PC-9 (cell line): Measurements from ENCODE around the gene FAM219A. TPM values are rescaled to one million over a fixed set of nuclear protein-coding genes. Genes with fewer than 3 reads are reported as not detected.

Experiments
- BruUV-seq: library from RNA; stranded (reverse); fragments of 400-500 nt; replicated peaks from 2 replicates; lab custom pipeline; 2021; lab: Mats Ljungman, UMichigan
- CTCF ChIA-PET: fragments of 300-600 bp; sonication (Branson Sonifier 250); formaldehyde crosslinking; loops from one replicate; lab custom pipeline; 2022; ENCODE audit warnings: antibody characterized with exemption; lab: Charles Lee
- POLR2A ChIA-PET: fragments of 300-600 bp; sonication (Branson Sonifier 250); formaldehyde crosslinking; loops from one replicate; lab custom pipeline; 2022; ENCODE audit warnings: antibody characterized with exemption; ENCODE audit not compliant: unreplicated experiment; lab: Charles Lee
- DNase-seq, 2 experiments: peaks; one replicate each; pipeline versions ENCODE4 v3.0.0 to v3.0.0-alpha.2; 2015 to 2022; ENCODE audit warnings: mixed read lengths in 1 of 2
- H2AFZ ChIP-seq: fragments of 200-600 bp; sonication (generic); 2 replicates; pipeline ENCODE4 v1.8.1; 2017; ENCODE audit warnings: antibody characterized with exemption
- H3F3A ChIP-seq: fragments of 200-600 bp; sonication (generic); 2 replicates; pipeline ENCODE4 v1.8.1; 2017; ENCODE audit warnings: antibody characterized with exemption, mild to moderate bottlenecking, low read depth; ENCODE audit not compliant: insufficient read depth
- H3K27ac ChIP-seq: fragments of 200-600 bp; sonication (generic); 2 replicates; pipeline ENCODE4 v1.6.1; 2016; ENCODE audit warnings: mixed run types
- H3K27me3 ChIP-seq: fragments of 200-600 bp; sonication (generic); 2 replicates; pipeline ENCODE4 v1.6.1; 2016; ENCODE audit warnings: low read depth, mixed run types; ENCODE audit not compliant: insufficient read depth
- H3K36me3 ChIP-seq: fragments of 200-600 bp; sonication (generic); 2 replicates; pipeline ENCODE4 v1.6.1; 2016; ENCODE audit warnings: low read depth, mixed run types
- H3K4me1 ChIP-seq: fragments of 200-600 bp; sonication (generic); replicated peaks from 2 replicates; pipeline ENCODE4 v1.6.1; 2016; ENCODE audit warnings: mixed run types; ENCODE audit not compliant: insufficient read depth
- H3K4me2 ChIP-seq: fragments of 200-600 bp; sonication (generic); 2 replicates; pipeline ENCODE4 v1.6.1; 2017; ENCODE audit warnings: mixed run types
- H3K4me3 ChIP-seq: fragments of 200-600 bp; sonication (generic); 2 replicates; pipeline ENCODE4 v1.6.1; 2016; ENCODE audit warnings: mixed run types
- H3K79me2 ChIP-seq: fragments of 200-600 bp; sonication (generic); 2 replicates; pipeline ENCODE4 v1.6.1; 2017; ENCODE audit warnings: low read depth, mixed run types
- H3K9me2 ChIP-seq: fragments of 200-600 bp; sonication (generic); 2 replicates; pipeline ENCODE4 v1.8.1; 2017; ENCODE audit warnings: mild to moderate bottlenecking; ENCODE audit not compliant: insufficient read depth
- H3K9me3 ChIP-seq: fragments of 200-600 bp; sonication (generic); 2 replicates; pipeline ENCODE4 v1.8.1; 2016; ENCODE audit warnings: low read depth; ENCODE audit not compliant: insufficient read depth
- H4K20me1 ChIP-seq: fragments of 200-600 bp; sonication (generic); 2 replicates; pipeline ENCODE4 v1.8.1; 2017; ENCODE audit not compliant: insufficient read depth
- CTCF ChIP-seq: fragments of 200-600 bp; sonication (generic); conservative IDR thresholded peaks from 2 replicates; pipeline ENCODE4 v1.6.1; 2017; ENCODE audit warnings: mixed run types, antibody characterized with exemption, mild to moderate bottlenecking, moderate library complexity
- EZH2 ChIP-seq: fragments of 200-600 bp; sonication (generic); IDR thresholded peaks from 2 replicates; pipeline ENCODE4 v1.8.0; 2017; ENCODE audit warnings: antibody characterized with exemption, low read depth
- intact Hi-C: fragments of 100-400 bp; cut with micrococcal nuclease; formaldehyde crosslinking; loops from one replicate; pipeline ENCODE4 v1.10.0; 2022; ENCODE audit not compliant: unreplicated experiment
- total RNA-seq: library from RNA; stranded (reverse); gene quantifications from 2 replicates; pipeline ENCODE4 v1.2.3, GENCODE V29; 2021

Gene FAM219A
- total RNA-seq, 1 experiment from 2014 or later, result 15.6 TPM

- H3K27me3 ChIP-seq, result no peaks in the 10 kb centered on the region
- no peaks in the 10 kb centered on the region for H3F3A ChIP-seq
- no peaks in the 10 kb centered on the region for H3K36me3 ChIP-seq
- H3K4me2 ChIP-seq, result no peak overlapping the region
- peak in 1 of 2 experiments; percentile 6 for DNase-seq
- no peak overlapping the region for H3K4me3 ChIP-seq
- no TSS peak for BruUV-seq
- no peaks in the 10 kb centered on the region for H3K9me2 ChIP-seq
- no peaks in the 10 kb centered on the region for H3K9me3 ChIP-seq
- no peak overlapping the region for H3K27ac ChIP-seq
- no peaks in the 10 kb centered on the region for H3K4me1 ChIP-seq
- TF ChIP-seq EZH2, result no peak
- TF ChIP-seq CTCF, result no peak
- ChIA-PET POLR2A (no interaction called here), CTCF (no interaction called here)
- no peak overlapping the region for H2AFZ ChIP-seq
- H3K79me2 ChIP-seq, result no peaks in the 10 kb centered on the region
- intact Hi-C loops, result no loop called here
- no peaks in the 10 kb centered on the region for H4K20me1 ChIP-seq
Measured at GRCh38 chr9:34381323-34381722, 77.0 kb downstream of the FAM219A start.

DNA sequence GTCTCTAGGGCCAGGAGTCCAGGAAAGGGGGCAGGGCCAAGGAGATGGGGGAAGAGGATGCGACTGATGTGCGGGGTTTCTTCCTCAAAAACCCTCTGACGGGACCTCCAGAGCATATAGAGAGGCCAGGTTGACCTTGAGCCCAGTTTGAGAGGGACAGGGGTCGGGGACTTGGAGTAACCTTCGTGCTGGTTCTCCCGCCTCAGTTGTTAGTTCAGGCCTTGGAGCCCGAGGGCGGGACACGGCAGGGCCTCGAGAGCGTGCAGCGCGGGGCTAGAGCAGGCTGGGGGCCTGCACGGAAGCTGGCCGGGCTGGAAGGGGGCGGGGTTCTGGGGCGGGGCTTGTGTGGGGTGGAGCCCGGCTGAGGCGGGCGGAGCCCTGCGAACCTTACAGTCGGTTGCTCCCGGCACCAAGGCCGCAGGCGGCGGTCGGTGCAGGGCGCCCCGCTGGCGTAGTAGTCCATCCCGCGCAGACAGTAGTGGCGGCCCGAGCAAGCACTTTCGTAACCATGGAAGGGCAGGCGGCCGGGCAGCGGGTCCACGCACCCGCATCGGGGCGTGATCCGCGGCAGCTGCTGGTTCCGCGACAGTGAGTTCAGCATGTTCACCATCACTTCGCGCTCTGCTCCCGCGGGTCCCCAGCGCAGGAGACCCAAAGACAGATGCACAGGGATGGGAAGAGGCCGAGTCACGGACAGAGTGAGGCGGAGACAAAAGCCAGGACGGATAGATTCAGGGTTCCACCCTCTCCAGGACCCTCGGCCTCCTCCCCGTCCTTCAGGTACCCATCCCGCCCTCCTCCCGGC is 77.7 kb downstream of the FAM219A start:
- Histone ChIP-seq H3K9me2 (no peaks in the 10 kb centered on the region), H3K79me2 (no peaks in the 10 kb centered on the region), H3K36me3 (no peaks in the 10 kb centered on the region), H4K20me1 (no peaks in the 10 kb centered on the region), H3F3A (no peaks in the 10 kb centered on the region), H3K4me3 (no peak overlapping the region), H3K4me2 (peak overlapping the region; percentile 71), H3K9me3 (no peaks in the 10 kb centered on the region), H3K27me3 (no peaks in the 10 kb centered on the region), H2AFZ (no peak overlapping the region), H3K4me1 (peaks cover 5% of the 10 kb centered on the region; the same call in 1 of the 2 replicates), H3K27ac (no peak overlapping the region)
- ChIA-PET POLR2A (no interaction called here), CTCF (interaction anchor here (0.6 kb wide), 1 partner anchor 241 kb away, joined by 3 read pairs; no protein-coding TSS in a partner anchor)
- TF ChIP-seq EZH2, result no peak
- no peak for TF ChIP-seq CTCF
- BruUV-seq, result no TSS peak
- DNase-seq, result peak in 1 of 2 experiments; percentile 52
- intact Hi-C loops, result no loop called here

- no peaks in the 10 kb centered on the region for H3K79me2 ChIP-seq
- H3K4me1 ChIP-seq, result peaks cover 7% of the 10 kb centered on the region; the same call in 1 of the 2 replicates
- no peaks in the 10 kb centered on the region for H4K20me1 ChIP-seq
- no peaks in the 10 kb centered on the region for H3K9me3 ChIP-seq
- peak overlapping the region; percentile 71 for H3K4me2 ChIP-seq
- ChIA-PET CTCF (no interaction called here), POLR2A (no interaction called here)
- DNase-seq, result peak in 1 of 2 experiments; percentile 11
- peak overlapping the region; percentile 52; the same call in 1 of the 2 replicates for H3K4me3 ChIP-seq
- BruUV-seq, result no TSS peak
- H2AFZ ChIP-seq, result peak overlapping the region; percentile 78; the same call in 1 of the 2 replicates
- H3K27ac ChIP-seq, result no peak overlapping the region
- intact Hi-C loops, result no loop called here
- TF ChIP-seq CTCF (no peak), EZH2 (no peak)
- no peaks in the 10 kb centered on the region for H3K36me3 ChIP-seq
- no peaks in the 10 kb centered on the region for H3K9me2 ChIP-seq
- H3K27me3 ChIP-seq, result no peaks in the 10 kb centered on the region
- H3F3A ChIP-seq, result no peaks in the 10 kb centered on the region
Measured at GRCh38 chr9:34380034-34380510, 78.3 kb downstream of the FAM219A start.
